Progenitor cell of endocrine pancreas (in vitro differentiated cells): ENCODE results near the gene ADD1. TPM values are rescaled to one million over a fixed set of nuclear protein-coding genes. Genes with fewer than 3 reads are reported as not detected.

ENCODE experiments used
- DNase-seq: peaks from one replicate; pipeline ENCODE4 v3.0.0; 2021; ENCODE audit warnings: low spot score; ENCODE audit not compliant: unreplicated experiment
- H3K27ac Mint-ChIP-seq: 2 replicates; pipeline ENCODE4 v1.8.0; 2021; ENCODE audit warnings: mild to moderate bottlenecking, moderate library complexity, mixed read lengths
- H3K27me3 Mint-ChIP-seq: 2 replicates; pipeline ENCODE4 v1.8.0; 2021; ENCODE audit warnings: mixed read lengths
- H3K36me3 Mint-ChIP-seq: 2 replicates; pipeline ENCODE4 v1.8.0; 2022; ENCODE audit warnings: mixed read lengths; ENCODE audit not compliant: insufficient read depth
- H3K4me1 Mint-ChIP-seq: 2 replicates; pipeline ENCODE4 v1.8.0; 2021; ENCODE audit warnings: low read depth, mixed read lengths
- H3K4me3 Mint-ChIP-seq: 2 replicates; pipeline ENCODE4 v1.8.0; 2021; ENCODE audit warnings: low read depth, mild to moderate bottlenecking, moderate library complexity, mixed read lengths
- H3K9me3 Mint-ChIP-seq: 2 replicates; pipeline ENCODE4 v1.8.0; 2021; ENCODE audit warnings: low read depth, mixed read lengths
- CTCF ChIP-seq: fragments of 200-600 bp; sonication (generic); IDR thresholded peaks from one replicate; pipeline ENCODE4 v1.5.0; 2021; ENCODE audit warnings: antibody characterized with exemption, mild to moderate bottlenecking; ENCODE audit not compliant: unreplicated experiment
- total RNA-seq: library from RNA; stranded (reverse); gene quantifications from 2 replicates; pipeline ENCODE4 v1.2.1, GENCODE V29; 2021

The ADD1 gene
- total RNA-seq, 1 donor from 2014 or later, result 271 TPM

- no peaks in the 10 kb centered on the region for H3K27me3 Mint-ChIP-seq
- H3K9me3 Mint-ChIP-seq, result no peaks in the 10 kb centered on the region
- no peak overlapping the region for H3K4me3 Mint-ChIP-seq
- DNase-seq, result no peak
- no peak for TF ChIP-seq CTCF
- peaks cover 30% of the 10 kb centered on the region for H3K36me3 Mint-ChIP-seq
- peaks cover 46% of the 10 kb centered on the region for H3K4me1 Mint-ChIP-seq
- H3K27ac Mint-ChIP-seq, result peak overlapping the region; percentile 93
Observed at GRCh38 chr4:2906218-2906617, 62.6 kb downstream of the ADD1 start.

DNA sequence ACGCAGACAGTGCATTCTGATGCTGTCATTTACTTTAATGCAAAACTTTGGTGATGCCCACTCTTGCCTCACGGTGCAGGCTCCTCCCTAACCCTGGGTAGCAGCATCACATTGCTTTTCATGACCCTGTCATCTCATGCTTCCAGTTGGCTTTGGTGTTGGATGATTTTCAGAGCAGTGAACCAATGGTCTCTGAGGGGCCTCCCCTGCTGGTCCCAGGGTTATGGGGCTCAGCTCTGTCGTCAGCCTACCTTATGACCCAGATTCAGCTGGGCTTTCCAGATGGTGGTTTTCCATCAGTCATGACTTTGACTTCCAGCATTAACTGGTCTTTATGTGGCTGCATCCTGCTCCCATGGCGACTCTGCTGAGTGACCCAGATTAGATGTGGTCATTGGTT is 63.6 kb downstream of the ADD1 start:
- TF ChIP-seq CTCF, result no peak
- Mint-ChIP-seq H3K27me3 (no peaks in the 10 kb centered on the region), H3K4me3 (peak overlapping the region; percentile 55), H3K9me3 (no peaks in the 10 kb centered on the region), H3K27ac (peak overlapping the region; percentile 96), H3K4me1 (peaks cover 46% of the 10 kb centered on the region), H3K36me3 (peaks cover 30% of the 10 kb centered on the region)
- no peak for DNase-seq

DNA sequence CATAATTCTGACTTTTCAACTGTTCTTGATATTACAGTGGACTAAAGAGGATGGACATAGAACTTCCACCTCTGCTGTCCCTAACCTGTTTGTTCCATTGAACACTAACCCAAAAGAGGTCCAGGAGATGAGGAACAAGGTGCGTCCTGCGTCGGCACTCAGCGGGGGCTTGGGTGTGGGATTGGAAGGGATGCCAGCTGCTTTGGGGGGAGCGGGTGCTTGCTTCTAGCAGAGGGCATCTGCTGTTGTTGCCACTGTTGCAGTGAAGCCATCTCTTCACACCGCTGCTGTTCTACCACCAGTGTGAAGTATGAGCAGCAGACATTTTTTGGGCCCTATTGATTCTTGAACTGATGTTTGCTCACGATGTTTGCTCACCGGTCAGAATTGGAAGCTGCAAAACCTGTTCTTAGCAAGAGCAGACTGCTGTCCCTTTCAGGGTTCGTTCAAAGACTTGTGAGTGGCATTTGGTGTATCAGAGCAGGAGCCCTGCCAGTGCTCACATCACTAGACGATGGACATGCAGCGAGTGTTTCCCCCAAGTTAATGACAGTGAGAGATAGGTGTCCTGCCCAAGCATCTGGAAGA is 64.2 kb downstream of the ADD1 start:
- H3K27me3 Mint-ChIP-seq, result no peaks in the 10 kb centered on the region
- peaks cover 46% of the 10 kb centered on the region for H3K4me1 Mint-ChIP-seq
- H3K27ac Mint-ChIP-seq, result peak overlapping the region; percentile 96
- peaks cover 30% of the 10 kb centered on the region for H3K36me3 Mint-ChIP-seq
- peak; percentile 50 for DNase-seq
- no peak for TF ChIP-seq CTCF
- H3K9me3 Mint-ChIP-seq, result no peaks in the 10 kb centered on the region
- H3K4me3 Mint-ChIP-seq, result peak overlapping the region; percentile 55

DNA sequence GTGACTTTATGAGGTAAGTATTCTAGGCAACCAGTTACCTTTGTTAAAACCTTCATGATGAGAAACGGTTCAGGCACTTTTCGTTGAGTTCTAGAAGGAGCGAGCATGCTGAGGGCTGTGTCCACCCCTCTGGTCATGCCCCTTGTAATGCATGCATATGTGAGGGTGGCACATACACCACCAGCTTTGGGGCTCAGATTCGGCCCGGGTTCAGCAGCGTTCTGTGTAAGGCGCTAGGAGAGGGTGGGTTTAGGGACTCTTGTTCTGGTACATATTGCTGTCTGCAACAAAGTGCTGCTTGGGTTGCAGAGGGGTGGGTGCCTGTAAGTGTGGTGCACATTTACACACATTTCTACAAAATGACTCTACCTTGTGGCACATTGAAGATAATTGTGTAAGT is 65.0 kb downstream of the ADD1 start:
- TF ChIP-seq CTCF, result no peak
- no peak for DNase-seq
- Mint-ChIP-seq H3K4me3 (no peak overlapping the region), H3K9me3 (no peaks in the 10 kb centered on the region), H3K27me3 (no peaks in the 10 kb centered on the region), H3K4me1 (peaks cover 46% of the 10 kb centered on the region), H3K36me3 (peaks cover 28% of the 10 kb centered on the region), H3K27ac (peak overlapping the region; percentile 96)

- no peak overlapping the region for H3K4me3 Mint-ChIP-seq
- H3K27me3 Mint-ChIP-seq, result no peaks in the 10 kb centered on the region
- H3K9me3 Mint-ChIP-seq, result no peaks in the 10 kb centered on the region
- TF ChIP-seq CTCF, result no peak
- DNase-seq, result no peak
- peaks cover 46% of the 10 kb centered on the region for H3K4me1 Mint-ChIP-seq
- peak overlapping the region; percentile 67 for H3K27ac Mint-ChIP-seq
- H3K36me3 Mint-ChIP-seq, result peaks cover 23% of the 10 kb centered on the region
Observed at GRCh38 chr4:2909583-2909982, 65.9 kb downstream of the ADD1 start.
